Liver (tissue), 9 donors: Measurements from ENCODE around the gene CEACAM16. TPM values are rescaled to one million over a fixed set of nuclear protein-coding genes. Genes with fewer than 3 reads are reported as not detected.

ENCODE experiments used
- DNase-seq: peaks from one replicate; pipeline ENCODE4 v3.0.0-alpha.2; 2017; ENCODE audit warnings: low spot score
- H3K27ac ChIP-seq, 2 donors: one replicate each; pipeline ENCODE4 v1.7.0; 2013; ENCODE audit warnings: inconsistent platforms in 2 of 2, low read length in 2 of 2, control low read depth in 1 of 2, low read depth in 1 of 2, mild to moderate bottlenecking in 1 of 2
- H3K27me3 ChIP-seq, 4 donors: one replicate each; pipeline versions ENCODE4 v1.6.1 to v1.7.0; 2013; ENCODE audit warnings: low read length in 3 of 4, inconsistent platforms in 1 of 4, mild to moderate bottlenecking in 1 of 4, moderate library complexity in 1 of 4; ENCODE audit not compliant: control insufficient read depth in 4 of 4, insufficient read depth in 4 of 4
- H3K36me3 ChIP-seq, 4 donors: one replicate each; pipeline versions ENCODE4 v1.6.1 to v1.7.0; 2013; ENCODE audit warnings: low read length in 3 of 4, mild to moderate bottlenecking in 3 of 4, low read depth in 1 of 4, moderate library complexity in 1 of 4; ENCODE audit not compliant: control insufficient read depth in 4 of 4, insufficient read depth in 3 of 4
- H3K4me1 ChIP-seq, 4 donors: one replicate each; pipeline versions ENCODE4 v1.6.1 to v1.7.0; 2013; ENCODE audit warnings: low read length in 3 of 4, mild to moderate bottlenecking in 3 of 4, moderate library complexity in 1 of 4; ENCODE audit not compliant: control insufficient read depth in 4 of 4, insufficient read depth in 4 of 4
- H3K4me3 ChIP-seq, 3 donors: one replicate each; pipeline versions ENCODE4 v1.6.1 to v1.7.0; 2013; ENCODE audit warnings: low read length in 3 of 3, control low read depth in 1 of 3, low read depth in 1 of 3, mild to moderate bottlenecking in 1 of 3
- H3K9ac ChIP-seq, 2 donors: one replicate each; pipeline ENCODE4 v1.7.0; 2013; ENCODE audit warnings: low read length in 2 of 2, mild to moderate bottlenecking in 2 of 2, moderate library complexity in 2 of 2, control low read depth in 1 of 2, low read depth in 1 of 2
- H3K9me3 ChIP-seq, 4 donors: one replicate each; pipeline versions ENCODE4 v1.6.1 to v1.7.0; 2013; ENCODE audit warnings: low read length in 3 of 4; ENCODE audit not compliant: control insufficient read depth in 4 of 4
- ATF3 ChIP-seq: IDR thresholded peaks from 2 replicates; pipeline ENCODE4 v1.6.1; 2016; ENCODE audit warnings: antibody characterized with exemption
- EGR1 ChIP-seq, 2 donors: IDR thresholded peaks; 2 replicates each; pipeline ENCODE4 v1.6.1; 2016 to 2018; ENCODE audit warnings: antibody characterized with exemption in 2 of 2, low read depth in 2 of 2
- FOXA1 ChIP-seq: IDR thresholded peaks from 2 replicates; pipeline ENCODE4 v1.6.1; 2016; ENCODE audit warnings: antibody characterized with exemption
- FOXA2 ChIP-seq: IDR thresholded peaks from 2 replicates; pipeline ENCODE4 v1.6.1; 2016; ENCODE audit warnings: antibody characterized with exemption
- GABPA ChIP-seq, 2 donors: IDR thresholded peaks in 1 of 2; conservative IDR thresholded peaks in 1 of 2; 2 replicates each; pipeline ENCODE4 v1.6.1; 2016; ENCODE audit warnings: antibody characterized with exemption in 2 of 2, mild to moderate bottlenecking in 1 of 2, moderate library complexity in 1 of 2
- HNF4A ChIP-seq, 2 donors: conservative IDR thresholded peaks; 2 replicates each; pipeline ENCODE4 v1.6.1; 2016; ENCODE audit warnings: antibody characterized with exemption in 2 of 2, mild to moderate bottlenecking in 2 of 2
- HNF4G ChIP-seq: IDR thresholded peaks from 2 replicates; pipeline ENCODE4 v1.6.1; 2016; ENCODE audit warnings: antibody characterized with exemption
- JUND ChIP-seq, 2 donors: IDR thresholded peaks; 2 replicates each; pipeline ENCODE4 v1.6.1; 2016; ENCODE audit warnings: antibody characterized with exemption in 2 of 2
- MAX ChIP-seq: IDR thresholded peaks from 2 replicates; pipeline ENCODE4 v1.6.1; 2016; ENCODE audit warnings: antibody characterized with exemption
- RAD21 ChIP-seq, 2 donors: IDR thresholded peaks; 2 replicates each; pipeline ENCODE4 v1.6.1; 2016; ENCODE audit warnings: antibody characterized with exemption in 2 of 2, mild to moderate bottlenecking in 2 of 2
- RXRA ChIP-seq, 2 donors: IDR thresholded peaks; 2 replicates each; pipeline ENCODE4 v1.6.1; 2017 to 2018; ENCODE audit warnings: antibody characterized with exemption in 2 of 2, mild to moderate bottlenecking in 1 of 2
- SP1 ChIP-seq: IDR thresholded peaks from 2 replicates; pipeline ENCODE4 v1.6.1; 2018; ENCODE audit warnings: antibody characterized with exemption, mild to moderate bottlenecking
- TAF1 ChIP-seq: conservative IDR thresholded peaks from 2 replicates; pipeline ENCODE4 v1.6.1; 2016; ENCODE audit warnings: antibody characterized with exemption, mild to moderate bottlenecking
- YY1 ChIP-seq: IDR thresholded peaks from 2 replicates; pipeline ENCODE4 v1.6.1; 2016; ENCODE audit warnings: antibody characterized with exemption, mild to moderate bottlenecking
- ZBTB33 ChIP-seq: IDR thresholded peaks from 2 replicates; pipeline ENCODE4 v1.6.1; 2016; ENCODE audit warnings: antibody characterized with exemption
- WGBS: extraction: QIAGEN DNeasy Blood & Tissue Kit; methylation state at CpG from one replicate; pipeline ENCODE4 v1.1.7; 2013; 5-methylcytosine and 5-hydroxymethylcytosine counted together
- polyA plus RNA-seq, 2 donors: library from polyadenylated mRNA; stranded (reverse) in 1 of 2; unstranded in 1 of 2; fragments of 200-250 nt in 1 of 2; fragments of >200 nt in 1 of 2; fragmentation: Nextera tagmentation in 1 of 2; extraction: Ambion mirVana in 1 of 2; gene quantifications; one replicate each; pipeline versions ENCODE4 v1.2.1 to v1.2.3, GENCODE V29; 2013 to 2015
- total RNA-seq, 2 donors: library from RNA; depleted of rRNA; stranded (reverse); fragments of >200 nt; gene quantifications; one replicate each; pipeline ENCODE4 v1.2.3, GENCODE V29; 2014
- TF ChIP-seq, protein P1 (sequence below): IDR thresholded peaks from 2 replicates; pipeline ENCODE4 v1.6.1; 2016; ENCODE audit warnings: antibody characterized with exemption, mild to moderate bottlenecking
- TF ChIP-seq, protein P2 (sequence below): fragments of 150-350 bp; IDR thresholded peaks from 2 replicates; pipeline ENCODE4 v1.5.1; 2017; ENCODE audit warnings: improper control_type of control experiment, low read depth, low read length; ENCODE audit not compliant: missing input control
- donor health status: healthy.
- donor health status: healthy.
- donor health status: healthy.
- donor health status: healthy.
- donor health status: healthy.

CEACAM16 gene
- total RNA-seq (under 1 TPM in 1 of 2 donors, not detected in 1; 0.09 TPM), polyA plus RNA-seq (not detected)

GRCh38 chr19:44698492-44699201 is at the start of gene CEACAM16:
Gene CEACAM16, plus strand, starts transcription at chr19:44699151. Its CDS starts 2,306 bp downstream, at chr19:44701457.
- Histone ChIP-seq H3K36me3 (no peaks in the 10 kb centered on the region), H3K9me3 (no peaks in the 10 kb centered on the region), H3K27me3 (no peaks in the 10 kb centered on the region), H3K9ac (no peak within 1 kb of the TSS), H3K27ac (peak within 1 kb of the TSS in 1 of 2 donors; percentile 12), H3K4me1 (peaks cover 11 to 40% (median 39%) of the 10 kb centered on the region in 4 donors), H3K4me3 (no peak within 1 kb of the TSS)
- no peak for DNase-seq
- WGBS, result 77% methylated on average over 13 of the region's 13 CpGs
- TF ChIP-seq MAX, result no peak

- H3K4me1 ChIP-seq, result peaks cover 5 to 43% (median 30%) of the 10 kb centered on the region in 4 donors
- H3K9me3 ChIP-seq, result no peaks in the 10 kb centered on the region
- H3K9ac ChIP-seq, result no peak overlapping the region
- no peaks in the 10 kb centered on the region for H3K27me3 ChIP-seq
- no peak for DNase-seq
- peaks cover 6 to 49% (median 35%) of the 10 kb centered on the region in 4 donors for H3K36me3 ChIP-seq
- TF ChIP-seq FOXA1 (no peak), EGR1 (IDR thresholded peaks at IDR 0.05; ENCODE audit: low read depth in 2 of 2) (no peak), ATF3 (no peak), MAX (no peak), SP1 (no peak), RAD21 (IDR thresholded peaks at IDR 0.05) (no peak), FOXA2 (no peak), GABPA (IDR thresholded peaks at IDR 0.05 in 1 of 2, conservative IDR thresholded peaks at IDR 0.05 in 1 of 2) (no peak), HNF4A (conservative IDR thresholded peaks at IDR 0.05) (no peak), ZBTB33 (no peak), RXRA (IDR thresholded peaks at IDR 0.05) (no peak), HNF4G (no peak), TAF1 (no peak), YY1 (no peak), JUND (IDR thresholded peaks at IDR 0.05) (no peak)
- TF ChIP-seq, protein P1, sequence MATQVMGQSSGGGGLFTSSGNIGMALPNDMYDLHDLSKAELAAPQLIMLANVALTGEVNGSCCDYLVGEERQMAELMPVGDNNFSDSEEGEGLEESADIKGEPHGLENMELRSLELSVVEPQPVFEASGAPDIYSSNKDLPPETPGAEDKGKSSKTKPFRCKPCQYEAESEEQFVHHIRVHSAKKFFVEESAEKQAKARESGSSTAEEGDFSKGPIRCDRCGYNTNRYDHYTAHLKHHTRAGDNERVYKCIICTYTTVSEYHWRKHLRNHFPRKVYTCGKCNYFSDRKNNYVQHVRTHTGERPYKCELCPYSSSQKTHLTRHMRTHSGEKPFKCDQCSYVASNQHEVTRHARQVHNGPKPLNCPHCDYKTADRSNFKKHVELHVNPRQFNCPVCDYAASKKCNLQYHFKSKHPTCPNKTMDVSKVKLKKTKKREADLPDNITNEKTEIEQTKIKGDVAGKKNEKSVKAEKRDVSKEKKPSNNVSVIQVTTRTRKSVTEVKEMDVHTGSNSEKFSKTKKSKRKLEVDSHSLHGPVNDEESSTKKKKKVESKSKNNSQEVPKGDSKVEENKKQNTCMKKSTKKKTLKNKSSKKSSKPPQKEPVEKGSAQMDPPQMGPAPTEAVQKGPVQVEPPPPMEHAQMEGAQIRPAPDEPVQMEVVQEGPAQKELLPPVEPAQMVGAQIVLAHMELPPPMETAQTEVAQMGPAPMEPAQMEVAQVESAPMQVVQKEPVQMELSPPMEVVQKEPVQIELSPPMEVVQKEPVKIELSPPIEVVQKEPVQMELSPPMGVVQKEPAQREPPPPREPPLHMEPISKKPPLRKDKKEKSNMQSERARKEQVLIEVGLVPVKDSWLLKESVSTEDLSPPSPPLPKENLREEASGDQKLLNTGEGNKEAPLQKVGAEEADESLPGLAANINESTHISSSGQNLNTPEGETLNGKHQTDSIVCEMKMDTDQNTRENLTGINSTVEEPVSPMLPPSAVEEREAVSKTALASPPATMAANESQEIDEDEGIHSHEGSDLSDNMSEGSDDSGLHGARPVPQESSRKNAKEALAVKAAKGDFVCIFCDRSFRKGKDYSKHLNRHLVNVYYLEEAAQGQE, result no peak
- TF ChIP-seq, protein P2, sequence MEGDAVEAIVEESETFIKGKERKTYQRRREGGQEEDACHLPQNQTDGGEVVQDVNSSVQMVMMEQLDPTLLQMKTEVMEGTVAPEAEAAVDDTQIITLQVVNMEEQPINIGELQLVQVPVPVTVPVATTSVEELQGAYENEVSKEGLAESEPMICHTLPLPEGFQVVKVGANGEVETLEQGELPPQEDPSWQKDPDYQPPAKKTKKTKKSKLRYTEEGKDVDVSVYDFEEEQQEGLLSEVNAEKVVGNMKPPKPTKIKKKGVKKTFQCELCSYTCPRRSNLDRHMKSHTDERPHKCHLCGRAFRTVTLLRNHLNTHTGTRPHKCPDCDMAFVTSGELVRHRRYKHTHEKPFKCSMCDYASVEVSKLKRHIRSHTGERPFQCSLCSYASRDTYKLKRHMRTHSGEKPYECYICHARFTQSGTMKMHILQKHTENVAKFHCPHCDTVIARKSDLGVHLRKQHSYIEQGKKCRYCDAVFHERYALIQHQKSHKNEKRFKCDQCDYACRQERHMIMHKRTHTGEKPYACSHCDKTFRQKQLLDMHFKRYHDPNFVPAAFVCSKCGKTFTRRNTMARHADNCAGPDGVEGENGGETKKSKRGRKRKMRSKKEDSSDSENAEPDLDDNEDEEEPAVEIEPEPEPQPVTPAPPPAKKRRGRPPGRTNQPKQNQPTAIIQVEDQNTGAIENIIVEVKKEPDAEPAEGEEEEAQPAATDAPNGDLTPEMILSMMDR, result no peak
- whole genome bisulfite sequencing, result 62% methylated on average over 15 of the region's 15 CpGs
- H3K27ac ChIP-seq, result peak overlapping the region in 1 of 2 donors; percentile 69
- no peak overlapping the region for H3K4me3 ChIP-seq
Measured at GRCh38 chr19:44649578-44650145, 49.3 kb upstream of the CEACAM16 start.
